HepG2 (cell line): Measurements from ENCODE around the gene ATP10A. TPM values are rescaled to one million over a fixed set of nuclear protein-coding genes. Genes with fewer than 3 reads are reported as not detected.

ENCODE experiments used
- CENPBD1 ChIP-seq: sonication (generic); formaldehyde crosslinking; IDR thresholded peaks from 2 replicates; pipeline ENCODE4 v1.8.0; 2022; ENCODE audit warnings: missing genetic modification reagents, low read depth, mild to moderate bottlenecking, borderline replicate concordance
- ELF3 ChIP-seq: IDR thresholded peaks from 2 replicates; pipeline ENCODE4 v1.6.1; 2016; ENCODE audit warnings: missing genetic modification reagents, missing compliant biosample characterization
- ETV5 ChIP-seq: IDR thresholded peaks from 2 replicates; pipeline ENCODE4 v1.6.1; 2018; ENCODE audit warnings: missing biosample characterization, missing genetic modification reagents, inconsistent platforms, borderline replicate concordance
- GATAD2A ChIP-seq: IDR thresholded peaks from 2 replicates; pipeline ENCODE4 v1.6.1; 2016
- HDAC2 ChIP-seq: sonication (generic); formaldehyde crosslinking; IDR thresholded peaks from 2 replicates; pipeline ENCODE4 v1.4.0; 2020; ENCODE audit warnings: missing genetic modification reagents
- HIC2 ChIP-seq: sonication (generic); formaldehyde crosslinking; IDR thresholded peaks from 2 replicates; pipeline ENCODE4 v1.9.0; 2022; ENCODE audit warnings: low read depth, missing genetic modification reagents
- KDM4B ChIP-seq: sonication (generic); formaldehyde crosslinking; IDR thresholded peaks from 2 replicates; pipeline ENCODE4 v1.4.0; 2020; ENCODE audit warnings: missing genetic modification reagents
- MIXL1 ChIP-seq: IDR thresholded peaks from 2 replicates; pipeline ENCODE4 v1.6.1; 2016
- MXI1 ChIP-seq: IDR thresholded peaks from 3 replicates; pipeline ENCODE4 v1.6.1; 2012; ENCODE audit warnings: low read depth, low read length, inconsistent platforms, borderline replicate concordance
- MZF1 ChIP-seq: sonication (generic); formaldehyde crosslinking; IDR thresholded peaks from 2 replicates; pipeline ENCODE4 v1.8.1; 2023; ENCODE audit warnings: mild to moderate bottlenecking, missing genetic modification reagents, borderline replicate concordance
- POGZ ChIP-seq: sonication (generic); formaldehyde crosslinking; IDR thresholded peaks from 2 replicates; pipeline ENCODE4 v1.4.0; 2020; ENCODE audit warnings: mild to moderate bottlenecking, missing genetic modification reagents
- RXRA ChIP-seq: sonication (generic); formaldehyde crosslinking; IDR thresholded peaks from 2 replicates; pipeline ENCODE4 v1.5.1; 2020; ENCODE audit warnings: missing genetic modification reagents
- SALL1 ChIP-seq: sonication (generic); formaldehyde crosslinking; IDR thresholded peaks from 2 replicates; pipeline ENCODE4 v1.8.0; 2022; ENCODE audit warnings: mild to moderate bottlenecking, missing genetic modification reagents
- SP1 ChIP-seq, 2 experiments: fragments of 450-650 bp in 1 of 2; sonication (generic) in 1 of 2; formaldehyde crosslinking in 1 of 2; IDR thresholded peaks; 2 replicates each; pipeline versions ENCODE4 v1.4.0 to v1.6.1; 2016 to 2020; ENCODE audit warnings: missing genetic modification reagents in 1 of 2
- TBX2 ChIP-seq: sonication (generic); formaldehyde crosslinking; IDR thresholded peaks from 2 replicates; pipeline ENCODE4 v1.5.0; 2020; ENCODE audit warnings: missing genetic modification reagents, mild to moderate bottlenecking, borderline replicate concordance
- TCF7 ChIP-seq: sonication (generic); IDR thresholded peaks from 2 replicates; pipeline ENCODE4 v1.6.1; 2016; ENCODE audit warnings: antibody characterized with exemption, low read depth
- ZBTB33 ChIP-seq: sonication (generic); formaldehyde crosslinking; IDR thresholded peaks from 2 replicates; pipeline ENCODE4 v1.4.0; 2020; ENCODE audit warnings: missing genetic modification reagents
- ZBTB7A ChIP-seq: sonication (generic); formaldehyde crosslinking; IDR thresholded peaks from 2 replicates; pipeline ENCODE4 v1.8.0; 2022; ENCODE audit warnings: mild to moderate bottlenecking, missing genetic modification reagents
- ZFP90 ChIP-seq: sonication (generic); formaldehyde crosslinking; IDR thresholded peaks from 2 replicates; pipeline ENCODE4 v1.8.0; 2022; ENCODE audit warnings: missing genetic modification reagents, mild to moderate bottlenecking, inconsistent platforms, borderline replicate concordance
- ZNF558 ChIP-seq: sonication (generic); formaldehyde crosslinking; IDR thresholded peaks from 2 replicates; pipeline ENCODE4 v1.9.0; 2022; ENCODE audit warnings: mild to moderate bottlenecking, missing genetic modification reagents, borderline replicate concordance
- ZNF850 ChIP-seq: sonication (generic); formaldehyde crosslinking; conservative IDR thresholded peaks from 2 replicates; pipeline ENCODE4 v1.9.0; 2021; ENCODE audit warnings: mild to moderate bottlenecking, missing genetic modification reagents
- polyA plus RNA-seq, 8 experiments: library from polyadenylated mRNA; depleted of rRNA in 3 of 8; stranded (reverse) in 7 of 8; unstranded in 1 of 8; fragments of >200 nt; fragmentation: Illumina TruSeq in 4 of 8; extraction: Trizol in 4 of 8; gene quantifications; 2 replicates each; pipeline versions ENCODE4 v1.2.1 to v1.2.3, GENCODE V29; 2011 to 2016; ENCODE audit warnings: low read depth in 4 of 8, missing spikeins in 1 of 8, mixed read lengths in 1 of 8; ENCODE audit not compliant: insufficient read depth in 1 of 8
- total RNA-seq, 5 experiments: library from RNA; depleted of rRNA; stranded (reverse); fragments of >200 nt; fragmentation: Illumina TruSeq; extraction: Trizol; gene quantifications; 2 replicates each; pipeline ENCODE4 v1.2.3, GENCODE V29; 2016; ENCODE audit warnings: low read depth in 1 of 5
- TF ChIP-seq, protein P1 (sequence below), 2 experiments: sonication (generic) in 1 of 2; formaldehyde crosslinking in 1 of 2; IDR thresholded peaks; 2 replicates each; pipeline versions ENCODE4 v1.4.0 to v1.6.1; 2018 to 2020; ENCODE audit warnings: missing genetic modification reagents in 2 of 2, borderline replicate concordance in 1 of 2, low read depth in 1 of 2, mild to moderate bottlenecking in 1 of 2, missing biosample characterization in 1 of 2
- TF ChIP-seq, protein P2 (sequence below): sonication (generic); formaldehyde crosslinking; conservative IDR thresholded peaks from 2 replicates; pipeline ENCODE4 v1.8.1; 2023; ENCODE audit warnings: missing genetic modification reagents

Gene ATP10A
- total and polyA plus RNA-seq, 2 of the 13 experiments (the other 11 are each of a cell fraction or from before 2014, with no cell fraction given), result 0.58 to 4.2 TPM

DNA sequence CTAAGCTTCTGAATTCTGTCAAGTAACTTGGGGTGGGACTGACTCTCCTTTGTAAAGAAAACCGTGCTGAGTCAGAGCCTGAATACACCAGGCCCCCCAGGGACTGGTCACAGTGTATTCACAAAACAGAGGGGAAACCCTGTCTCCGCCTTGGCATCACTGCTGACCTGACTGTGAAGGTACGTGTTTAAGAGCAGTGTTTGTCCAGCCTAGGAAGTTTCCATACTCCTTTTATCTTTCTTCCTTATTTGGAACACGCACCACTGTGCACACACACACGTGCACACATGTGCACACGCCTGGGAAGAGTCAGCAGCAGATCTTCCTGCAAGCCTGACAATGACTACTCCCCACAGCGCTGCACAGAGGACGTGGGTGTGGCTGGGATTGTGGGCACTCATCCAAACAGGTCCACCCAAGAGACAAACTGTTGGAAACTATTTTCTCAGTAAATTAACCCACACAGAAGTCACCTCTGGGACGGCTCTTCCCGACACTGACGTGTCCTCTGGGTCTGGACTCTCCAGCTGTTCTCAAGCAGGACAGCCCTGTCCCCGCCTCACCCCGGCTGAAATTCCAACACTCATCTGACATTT lies 87.7 kb downstream of the ATP10A start (continued):
- no peak for TF ChIP-seq ZBTB7A (CRISPR knock-in tag)
- peak; percentile 24; the same call in 1 of the 2 replicates for TF ChIP-seq SALL1 (CRISPR knock-in tag)
- TF ChIP-seq MZF1 (CRISPR knock-in tag), result no peak
- TF ChIP-seq TBX2 (CRISPR knock-in tag), result peak; percentile 28; the same call in 1 of the 2 replicates
- no peak for TF ChIP-seq ZBTB33 (CRISPR knock-in tag)
- no peak for TF ChIP-seq MIXL1
- no peak for TF ChIP-seq CENPBD1
- TF ChIP-seq HDAC2 (CRISPR knock-in tag), result peak; percentile 20; the same call in 1 of the 2 replicates
- no peak for TF ChIP-seq GATAD2A (CRISPR knock-in tag)
- no peak for TF ChIP-seq KDM4B (CRISPR knock-in tag)
- TF ChIP-seq RXRA (CRISPR knock-in tag), result peak; percentile 48; the same call in 1 of the 2 replicates
- TF ChIP-seq MXI1, result peak; percentile 77; the same call in 2 of the 3 replicates
- peak; percentile 55; the same call in 1 of the 2 replicates for TF ChIP-seq TCF7
- TF ChIP-seq SP1 (IDR thresholded peaks at IDR 0.05), result no peak
- TF ChIP-seq SP1 (CRISPR knock-in tag; IDR thresholded peaks at IDR 0.05), result no peak
- TF ChIP-seq, protein P1, sequence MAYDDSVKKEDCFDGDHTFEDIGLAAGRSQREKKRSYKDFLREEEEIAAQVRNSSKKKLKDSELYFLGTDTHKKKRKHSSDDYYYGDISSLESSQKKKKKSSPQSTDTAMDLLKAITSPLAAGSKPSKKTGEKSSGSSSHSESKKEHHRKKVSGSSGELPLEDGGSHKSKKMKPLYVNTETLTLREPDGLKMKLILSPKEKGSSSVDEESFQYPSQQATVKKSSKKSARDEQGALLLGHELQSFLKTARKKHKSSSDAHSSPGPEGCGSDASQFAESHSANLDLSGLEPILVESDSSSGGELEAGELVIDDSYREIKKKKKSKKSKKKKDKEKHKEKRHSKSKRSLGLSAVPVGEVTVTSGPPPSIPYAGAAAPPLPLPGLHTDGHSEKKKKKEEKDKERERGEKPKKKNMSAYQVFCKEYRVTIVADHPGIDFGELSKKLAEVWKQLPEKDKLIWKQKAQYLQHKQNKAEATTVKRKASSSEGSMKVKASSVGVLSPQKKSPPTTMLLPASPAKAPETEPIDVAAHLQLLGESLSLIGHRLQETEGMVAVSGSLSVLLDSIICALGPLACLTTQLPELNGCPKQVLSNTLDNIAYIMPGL (CRISPR knock-in tag; IDR thresholded peaks at IDR 0.05; ENCODE audit: borderline replicate concordance in 1 of 2, low read depth in 1 of 2), result no peak
- no peak for TF ChIP-seq HIC2 (CRISPR knock-in tag)
- peak; percentile 26; the same call in 1 of the 2 replicates for TF ChIP-seq ELF3 (CRISPR knock-in tag)
- TF ChIP-seq ZNF850 (CRISPR knock-in tag), result no peak
- no peak for TF ChIP-seq ZFP90 (CRISPR knock-in tag)
- TF ChIP-seq, protein P2, sequence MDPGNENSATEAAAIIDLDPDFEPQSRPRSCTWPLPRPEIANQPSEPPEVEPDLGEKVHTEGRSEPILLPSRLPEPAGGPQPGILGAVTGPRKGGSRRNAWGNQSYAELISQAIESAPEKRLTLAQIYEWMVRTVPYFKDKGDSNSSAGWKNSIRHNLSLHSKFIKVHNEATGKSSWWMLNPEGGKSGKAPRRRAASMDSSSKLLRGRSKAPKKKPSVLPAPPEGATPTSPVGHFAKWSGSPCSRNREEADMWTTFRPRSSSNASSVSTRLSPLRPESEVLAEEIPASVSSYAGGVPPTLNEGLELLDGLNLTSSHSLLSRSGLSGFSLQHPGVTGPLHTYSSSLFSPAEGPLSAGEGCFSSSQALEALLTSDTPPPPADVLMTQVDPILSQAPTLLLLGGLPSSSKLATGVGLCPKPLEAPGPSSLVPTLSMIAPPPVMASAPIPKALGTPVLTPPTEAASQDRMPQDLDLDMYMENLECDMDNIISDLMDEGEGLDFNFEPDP (CRISPR knock-in tag), result no peak
- TF ChIP-seq ZNF558 (CRISPR knock-in tag), result no peak
- peak; percentile 50; the same call in 1 of the 2 replicates for TF ChIP-seq ETV5 (CRISPR knock-in tag)
- TF ChIP-seq POGZ (CRISPR knock-in tag), result no peak
